Fibroblast of mammary gland (primary cell): ENCODE measurements around the gene FANCI.

Source experiments
- DNase-seq: peaks from one replicate; pipeline ENCODE4 v3.0.0-alpha.2; 2010; ENCODE audit warnings: low read depth
- H3K4me3 ChIP-seq: 2 replicates; pipeline ENCODE4 v1.5.1; 2011; ENCODE audit warnings: low read depth, mild to moderate bottlenecking, low read length, moderate library complexity; ENCODE audit not compliant: control insufficient read depth
- CTCF ChIP-seq: conservative IDR thresholded peaks from 2 replicates; pipeline ENCODE4 v1.5.1; 2011; ENCODE audit warnings: low read depth, low read length, inconsistent platforms; ENCODE audit not compliant: control insufficient read depth, insufficient read depth

FANCI gene

DNA sequence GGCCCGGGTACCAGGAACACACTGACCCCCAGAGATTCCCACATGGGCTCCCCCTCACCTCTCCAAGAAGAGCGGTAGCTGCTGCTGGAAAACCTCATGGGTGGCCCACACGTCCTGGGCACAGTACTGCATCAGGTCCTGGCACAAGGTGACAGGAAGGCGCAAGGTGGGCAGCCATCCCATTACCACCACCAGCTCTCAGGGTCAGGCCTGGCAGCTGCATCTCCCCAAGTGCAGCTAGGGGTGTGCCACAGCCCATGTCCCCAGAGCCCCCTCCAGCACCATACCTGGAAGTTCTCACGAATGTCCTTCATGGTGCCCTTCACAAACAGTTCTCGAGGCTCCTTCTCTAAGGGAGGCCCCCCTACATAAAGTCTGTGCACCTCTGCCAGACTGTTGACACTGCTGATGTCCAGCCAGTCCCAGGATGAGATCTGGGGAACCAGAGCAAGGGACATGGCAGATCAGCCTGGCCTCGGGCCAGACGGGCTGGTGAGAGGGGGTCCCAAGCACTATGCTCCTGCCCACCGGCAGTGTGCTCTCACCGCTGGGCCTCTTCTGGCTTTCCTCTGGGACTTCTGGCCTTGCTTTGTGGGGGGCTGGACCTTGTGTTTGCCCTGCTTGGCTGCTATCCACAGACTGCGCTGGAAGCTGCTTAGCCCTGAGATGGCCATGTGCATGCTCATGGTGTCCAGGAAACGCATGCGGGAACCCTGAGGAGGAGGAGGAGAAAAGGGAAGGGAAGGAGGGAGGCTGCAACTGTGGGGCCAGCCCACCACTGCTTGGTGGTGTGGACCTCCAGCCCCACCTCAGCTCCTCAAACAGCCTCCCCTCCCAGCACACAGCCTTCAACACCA lies 84.8 kb downstream of the FANCI start:
- H3K4me3 ChIP-seq = no peak overlapping the region
- no peak for DNase-seq
- no peak for TF ChIP-seq CTCF

DNA sequence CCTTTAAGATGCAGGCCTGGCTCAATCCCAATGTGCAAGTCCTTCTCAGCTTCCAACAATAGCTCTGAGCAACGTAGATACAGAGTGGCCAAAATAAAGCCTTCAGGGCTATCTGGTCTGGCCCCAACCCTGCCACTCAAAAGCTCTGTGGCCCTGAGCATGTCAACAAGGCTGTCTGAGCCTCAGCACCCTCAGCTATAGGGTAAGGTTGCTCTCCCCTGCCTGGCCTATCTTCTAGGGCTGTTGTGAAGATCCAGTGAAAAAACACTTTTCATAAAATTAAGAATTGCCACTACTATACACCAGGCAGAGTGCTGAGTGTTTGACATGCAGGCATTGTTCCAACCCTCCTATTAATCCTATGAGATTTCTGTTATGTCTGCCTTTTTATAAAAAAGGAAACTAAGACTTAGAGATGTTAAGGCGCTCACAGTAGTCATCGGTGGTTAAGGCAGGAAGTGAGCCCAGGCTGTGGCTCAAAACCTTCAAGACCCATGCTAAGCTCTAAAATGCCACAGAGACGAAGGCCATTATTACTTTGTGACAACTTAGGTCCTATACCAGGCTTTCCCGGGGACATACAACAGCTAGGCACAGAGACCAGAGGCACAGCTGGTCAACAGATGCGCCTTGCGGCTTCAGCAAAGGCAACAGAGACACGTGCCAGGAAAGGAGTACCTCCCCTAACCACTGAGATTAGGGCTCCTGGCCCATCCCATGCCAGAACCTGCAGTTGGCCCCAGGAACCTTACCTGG lies 85.7 kb downstream of the FANCI start:
- no peak overlapping the region for H3K4me3 ChIP-seq
- no peak for TF ChIP-seq CTCF
- no peak for DNase-seq

- DNase-seq = no peak
- H3K4me3 ChIP-seq = no peak overlapping the region
- TF ChIP-seq CTCF = no peak
These were observed 86.3 kb downstream of the FANCI start for GRCh38 chr15:89330119-89330518.

- TF ChIP-seq CTCF = no peak
- H3K4me3 ChIP-seq = no peak overlapping the region
These were observed 87.3 kb downstream of the FANCI start for GRCh38 chr15:89330881-89331595.

DNA sequence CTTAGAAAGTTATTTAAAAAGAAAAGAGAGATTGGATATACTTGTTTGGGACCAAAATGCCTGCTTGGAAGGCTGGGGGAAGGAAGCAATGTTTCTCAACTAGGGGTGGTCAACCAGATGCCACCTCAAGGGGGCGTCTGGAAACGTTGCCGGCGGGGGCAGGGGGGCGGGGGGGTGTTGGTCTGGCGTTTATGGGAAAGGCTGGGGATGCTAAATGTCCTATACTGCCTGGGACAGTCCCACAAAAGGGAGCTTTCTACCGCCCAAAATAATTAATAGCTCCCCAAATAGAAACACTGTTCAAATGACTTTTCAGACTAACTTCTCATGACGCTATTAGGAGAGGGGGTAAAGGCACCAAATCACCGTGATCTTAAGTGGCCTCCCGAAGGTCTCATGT lies 88.7 kb downstream of the FANCI start:
- DNase-seq = peak; percentile 30
- peak; percentile 41 for TF ChIP-seq CTCF
- peak overlapping the region; percentile 27 for H3K4me3 ChIP-seq

More at GRCh38 chr15:89330881-89331595, 87.3 kb downstream of the FANCI start:
- DNase-seq = no peak

DNA sequence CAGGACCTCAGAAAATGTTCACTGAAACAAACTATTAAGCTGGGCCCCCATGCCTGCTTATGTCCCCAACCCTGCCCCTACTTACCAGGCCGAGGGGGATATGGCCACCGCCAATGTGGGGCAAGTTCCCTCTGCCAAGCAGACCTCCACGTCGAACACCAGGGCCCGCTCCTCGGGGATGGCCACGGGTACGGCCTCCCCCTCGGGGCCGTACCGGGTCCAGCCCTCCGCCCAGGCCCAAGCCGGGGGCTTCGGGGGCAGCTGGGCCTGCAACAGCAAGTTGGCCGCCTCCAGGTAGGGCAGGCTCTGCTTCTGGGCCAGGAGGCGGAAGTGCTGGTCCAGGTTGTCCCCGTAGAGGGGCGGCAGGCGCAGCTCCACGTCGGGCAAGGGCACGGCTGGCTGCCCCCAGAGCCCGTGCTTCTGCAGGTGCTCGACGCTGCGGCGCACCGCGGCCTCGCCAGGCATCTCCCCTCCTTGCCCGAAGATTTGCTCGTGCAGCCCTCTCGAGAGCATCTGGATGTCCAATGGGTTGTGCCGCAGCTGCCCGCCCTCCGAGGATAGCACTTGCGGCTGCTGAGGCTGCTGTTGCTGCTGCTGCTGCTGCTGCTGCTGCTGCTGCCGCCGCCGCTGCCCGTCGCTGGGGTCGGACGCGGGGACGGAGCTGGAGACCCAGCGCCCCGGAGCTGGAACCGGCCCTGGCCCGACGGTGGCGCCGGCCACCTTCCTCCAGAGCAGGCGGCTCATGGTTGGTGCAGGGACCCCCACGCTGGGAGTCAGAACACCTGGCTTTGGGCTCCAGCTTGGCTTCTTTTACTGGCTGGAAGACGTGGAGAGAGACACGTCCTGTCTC lies 89.5 kb downstream of the FANCI start:
- peak overlapping the region; percentile 87 for H3K4me3 ChIP-seq
- no peak for DNase-seq
- TF ChIP-seq CTCF = no peak
